GM12872 (cell line): ENCODE measurements around the gene SART1.

Source experiments
- TF ChIP-seq, protein P1 (sequence below): IDR thresholded peaks from 3 replicates; pipeline ENCODE4 v1.5.1; 2011; ENCODE audit warnings: low read depth, mild to moderate bottlenecking, low read length, moderate library complexity; ENCODE audit not compliant: insufficient read depth

Gene SART1

DNA sequence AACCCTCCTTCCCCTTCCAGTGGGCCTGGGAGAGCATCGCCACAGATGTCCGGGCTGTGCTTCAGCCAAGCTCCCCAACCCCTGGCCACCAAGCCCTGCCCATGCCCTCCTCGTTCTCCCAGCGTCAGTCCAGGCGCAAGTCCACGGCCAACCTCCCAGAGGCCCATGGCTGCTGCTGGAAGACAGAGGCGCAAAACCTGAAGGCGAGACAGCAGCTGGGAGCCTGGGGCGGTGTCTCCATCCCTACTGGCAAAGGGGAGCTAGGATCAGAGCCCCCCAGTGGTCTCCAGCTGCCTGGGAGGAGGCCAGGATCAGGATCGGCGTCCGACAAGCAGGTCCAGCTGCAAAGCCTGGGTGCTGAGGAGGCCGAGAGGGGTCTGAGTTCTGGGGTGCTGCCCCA is 14.4 kb upstream of the SART1 start:
- TF ChIP-seq, protein P1, sequence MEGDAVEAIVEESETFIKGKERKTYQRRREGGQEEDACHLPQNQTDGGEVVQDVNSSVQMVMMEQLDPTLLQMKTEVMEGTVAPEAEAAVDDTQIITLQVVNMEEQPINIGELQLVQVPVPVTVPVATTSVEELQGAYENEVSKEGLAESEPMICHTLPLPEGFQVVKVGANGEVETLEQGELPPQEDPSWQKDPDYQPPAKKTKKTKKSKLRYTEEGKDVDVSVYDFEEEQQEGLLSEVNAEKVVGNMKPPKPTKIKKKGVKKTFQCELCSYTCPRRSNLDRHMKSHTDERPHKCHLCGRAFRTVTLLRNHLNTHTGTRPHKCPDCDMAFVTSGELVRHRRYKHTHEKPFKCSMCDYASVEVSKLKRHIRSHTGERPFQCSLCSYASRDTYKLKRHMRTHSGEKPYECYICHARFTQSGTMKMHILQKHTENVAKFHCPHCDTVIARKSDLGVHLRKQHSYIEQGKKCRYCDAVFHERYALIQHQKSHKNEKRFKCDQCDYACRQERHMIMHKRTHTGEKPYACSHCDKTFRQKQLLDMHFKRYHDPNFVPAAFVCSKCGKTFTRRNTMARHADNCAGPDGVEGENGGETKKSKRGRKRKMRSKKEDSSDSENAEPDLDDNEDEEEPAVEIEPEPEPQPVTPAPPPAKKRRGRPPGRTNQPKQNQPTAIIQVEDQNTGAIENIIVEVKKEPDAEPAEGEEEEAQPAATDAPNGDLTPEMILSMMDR: no peak

DNA sequence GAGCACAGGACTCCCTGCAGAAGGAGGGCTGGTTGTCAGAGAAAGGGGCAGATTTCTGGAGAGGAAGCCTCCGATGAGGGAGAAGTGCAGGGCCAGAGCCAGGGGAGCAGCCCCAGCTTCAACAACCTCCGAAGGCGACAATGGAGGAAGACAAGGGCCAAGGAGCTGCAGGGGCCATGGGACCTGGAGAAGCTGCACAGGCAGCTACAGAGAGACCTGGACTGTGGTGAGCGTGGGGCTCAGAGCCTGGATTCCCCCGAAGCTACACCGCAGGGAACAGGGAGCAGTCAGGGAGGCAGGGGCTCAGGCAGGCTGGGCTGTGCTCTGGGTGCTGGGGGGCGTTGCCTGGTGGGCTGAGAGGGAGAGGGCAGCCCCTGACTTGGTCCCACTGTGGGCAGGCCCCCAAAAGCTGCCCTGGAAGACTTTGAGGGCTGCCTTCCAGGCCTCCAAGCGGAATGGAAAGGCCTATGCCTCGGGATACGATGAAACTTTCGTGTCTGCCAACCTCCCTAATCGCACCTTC is 13.9 kb upstream of the SART1 start:
- TF ChIP-seq, protein P1: no peak

DNA sequence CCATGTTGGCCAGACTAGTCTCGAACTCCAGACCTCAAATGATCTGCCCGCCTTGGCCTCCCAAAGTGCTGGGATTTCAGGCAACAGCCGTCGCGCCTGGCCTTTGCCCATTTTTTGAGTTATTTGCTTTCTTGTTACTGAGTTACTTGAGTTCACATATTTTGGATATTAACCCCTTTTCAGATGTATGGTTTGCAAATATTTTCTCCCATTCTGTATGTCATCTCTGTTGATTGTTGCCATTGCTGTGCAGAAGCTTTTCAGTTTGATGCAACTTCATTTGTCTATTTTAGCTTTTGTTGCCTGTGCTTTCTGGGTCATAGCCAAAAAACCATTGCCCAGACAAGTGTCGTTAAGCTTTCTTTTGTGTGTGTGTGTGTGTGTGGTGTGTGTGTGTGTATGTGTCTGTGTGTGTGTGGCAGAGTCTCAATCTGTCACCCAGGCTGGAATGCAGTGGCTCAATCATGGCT is 9.4 kb upstream of the SART1 start:
- TF ChIP-seq, protein P1: no peak

DNA sequence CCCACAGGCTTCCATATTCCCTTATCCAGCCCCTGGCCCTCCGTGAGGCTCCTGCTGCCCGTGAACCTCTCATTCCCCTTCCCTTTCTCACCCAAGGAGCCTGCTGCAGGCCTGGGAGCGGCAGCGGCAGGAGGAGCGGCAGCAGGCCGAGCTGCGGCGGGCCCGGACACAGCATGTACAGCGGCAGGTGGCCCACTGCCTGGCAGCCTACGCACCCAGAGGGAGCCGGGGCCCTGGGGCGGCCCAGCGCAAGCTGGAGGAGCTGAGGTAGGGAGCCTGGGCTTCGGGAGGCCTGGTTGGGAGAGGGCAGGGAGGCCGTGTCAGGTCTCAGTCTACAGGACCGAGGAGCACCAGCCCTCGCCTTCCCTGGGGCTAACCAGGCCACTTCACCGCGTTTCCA is 8.1 kb upstream of the SART1 start:
- TF ChIP-seq, protein P1: no peak

DNA sequence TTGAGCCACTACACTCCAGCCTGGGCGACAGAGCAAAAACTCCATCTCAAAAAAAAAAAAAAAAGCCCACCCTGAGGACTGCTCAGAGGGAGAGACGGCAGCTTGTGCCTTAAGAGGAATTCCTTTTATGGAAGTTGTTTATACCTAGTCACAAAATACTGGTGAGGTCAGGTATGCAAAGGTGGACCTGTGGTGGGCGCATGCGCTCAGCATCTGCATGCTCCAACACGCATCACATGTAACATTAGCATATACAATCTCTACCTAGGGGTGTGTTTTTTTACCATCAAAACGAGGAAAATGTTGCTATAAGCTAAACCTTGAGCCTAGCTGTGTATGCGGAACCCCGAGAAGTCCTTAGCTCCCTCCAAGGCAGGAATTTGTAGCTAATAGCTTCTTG is 6.8 kb upstream of the SART1 start:
- TF ChIP-seq, protein P1: no peak

DNA sequence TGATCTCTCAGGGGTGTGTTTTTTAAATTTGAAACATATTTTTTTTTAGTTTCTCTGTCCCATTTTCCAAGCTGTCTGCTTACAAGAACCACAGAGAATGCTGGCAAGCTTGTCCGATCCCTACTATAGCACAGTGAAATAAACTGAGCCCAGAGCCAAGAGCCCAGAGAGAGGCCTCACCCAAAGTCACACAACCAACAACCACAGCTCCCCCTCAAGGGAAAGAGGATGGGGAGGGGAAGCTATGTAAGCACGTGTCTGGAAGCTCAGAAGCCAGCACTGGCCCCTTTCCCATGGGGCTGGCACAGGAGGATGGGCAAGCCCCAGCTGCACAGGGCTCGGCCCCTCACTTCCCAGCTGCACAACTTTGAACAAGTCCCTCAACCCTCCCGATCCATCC is 3.2 kb upstream of the SART1 start:
- TF ChIP-seq, protein P1: no peak

DNA sequence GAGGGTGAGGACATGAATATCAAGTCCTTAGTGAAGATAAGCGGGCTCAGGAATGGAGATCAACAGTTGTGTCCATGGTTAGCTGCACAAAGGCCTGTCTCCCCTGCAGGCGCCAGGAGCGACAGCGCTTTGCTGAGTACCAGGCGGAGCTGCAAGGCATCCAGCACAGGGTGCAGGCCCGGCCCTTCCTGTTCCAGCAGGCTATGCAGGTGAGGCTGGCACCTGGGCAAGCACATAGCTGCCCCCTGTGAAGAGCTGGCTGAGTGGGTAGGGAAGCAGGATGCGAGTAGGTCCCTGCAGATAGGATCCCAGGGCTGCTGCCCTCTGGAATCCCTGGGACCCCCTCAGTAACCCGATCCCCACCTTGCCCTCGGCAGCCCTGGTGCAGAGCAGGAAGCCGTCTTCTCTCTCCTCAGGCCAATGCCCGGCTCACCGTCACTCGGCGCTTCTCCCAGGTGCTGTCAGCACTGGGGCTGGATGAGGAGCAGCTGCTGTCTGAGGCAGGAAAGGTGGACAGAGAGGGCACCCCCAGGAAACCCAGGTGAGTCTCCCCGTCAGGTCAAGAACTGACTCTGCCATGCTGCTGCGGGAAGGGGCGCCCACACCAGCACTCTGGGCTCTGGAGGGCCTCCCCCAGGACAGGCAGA is 2.6 kb upstream of the SART1 start:
- TF ChIP-seq, protein P1: no peak
